Cardiac fibroblast (primary cell): ENCODE data around the gene OAF.

Source experiments
- DNase-seq, 2 donors: peaks; one replicate each; pipeline versions ENCODE4 v3.0.0 to v3.0.0-alpha.2; 2010; ENCODE audit warnings: low read depth in 2 of 2
- H3K4me3 ChIP-seq, 2 donors: replicated peaks in 1 of 2; 1 replicate in 1 of 2; 2 replicates in 1 of 2; pipeline ENCODE4 v1.5.1; 2011; ENCODE audit warnings: low read depth in 2 of 2, low read length in 2 of 2, mild to moderate bottlenecking in 2 of 2, moderate library complexity in 1 of 2
- CTCF ChIP-seq: IDR thresholded peaks from one replicate; pipeline ENCODE4 v1.5.1; 2011; ENCODE audit warnings: low read depth, mild to moderate bottlenecking, low read length, inconsistent platforms

The OAF gene

DNA sequence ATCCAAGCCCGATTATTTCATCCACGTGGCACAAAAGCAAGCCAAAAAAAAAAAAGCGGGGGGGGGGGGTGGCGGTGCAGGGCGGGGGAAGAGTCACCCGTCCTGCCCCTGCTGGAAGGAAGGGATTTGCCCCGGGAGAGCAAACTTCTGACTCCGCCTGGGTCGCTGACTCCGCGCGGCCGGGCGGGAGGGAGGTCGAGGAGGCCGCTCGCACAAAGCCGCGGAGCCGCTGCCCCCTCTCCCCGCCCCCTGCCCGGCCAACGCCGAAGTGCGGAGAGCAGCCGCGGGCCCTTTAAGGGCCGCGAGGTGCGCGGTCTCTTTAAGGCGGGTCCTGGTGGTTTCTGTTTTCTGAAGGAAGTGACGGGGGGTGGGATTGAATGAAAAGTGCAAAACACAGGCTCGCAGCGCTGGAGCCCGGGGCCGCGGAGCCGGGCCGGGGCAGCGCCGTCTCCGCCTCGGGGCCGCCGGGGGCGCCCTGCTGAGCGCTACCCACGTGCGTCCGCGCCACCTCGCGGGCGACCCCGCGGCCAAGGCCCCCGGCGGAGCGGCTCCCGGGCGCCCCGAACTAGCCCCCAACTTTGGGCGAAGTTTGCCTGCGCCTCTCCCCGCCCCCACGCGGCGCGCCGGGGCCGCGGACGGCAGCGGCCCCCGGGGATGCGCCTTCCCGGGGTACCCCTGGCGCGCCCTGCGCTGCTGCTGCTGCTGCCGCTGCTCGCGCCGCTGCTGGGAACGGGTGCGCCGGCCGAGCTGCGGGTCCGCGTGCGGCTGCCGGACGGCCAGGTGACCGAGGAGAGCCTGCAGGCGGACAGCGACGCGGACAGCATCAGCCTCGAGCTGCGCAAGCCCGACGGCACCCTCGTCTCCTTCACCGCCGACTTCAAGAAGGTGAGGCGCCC lies at the start of gene OAF:
OAF (plus strand) TSS at position 407 of the 896 bp plus-strand sequence; CDS start at position 655, 248 bp downstream.
- TF ChIP-seq CTCF, result no peak
- peak; percentile 84 to 91 for DNase-seq
- peak within 1 kb of the TSS; percentile 76 to 87 for H3K4me3 ChIP-seq

DNA sequence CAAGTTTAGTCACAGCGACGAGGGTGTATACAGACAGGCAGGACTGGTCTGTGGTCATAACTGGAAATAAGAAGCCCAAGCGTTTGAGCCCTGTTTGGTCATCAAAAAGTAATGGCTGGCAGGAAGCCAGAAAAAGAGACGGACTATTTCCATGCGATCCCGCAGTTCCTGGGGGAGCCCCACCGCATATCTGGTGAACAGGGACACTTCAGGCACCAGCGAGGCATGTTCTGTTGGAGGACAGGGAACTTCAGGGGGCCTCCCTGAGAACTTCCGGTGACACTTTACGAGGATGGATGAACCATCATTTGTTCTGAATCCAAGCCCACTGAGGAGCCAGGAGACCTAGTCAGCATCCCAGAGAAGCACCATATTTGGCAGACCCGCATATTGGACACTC lies 43.2 kb upstream of the OAF start:
- no peak for TF ChIP-seq CTCF
- no peak for DNase-seq
- no peak overlapping the region for H3K4me3 ChIP-seq

GRCh38 chr11:120168108-120168959 lies 42.5 kb upstream of the OAF start:
- no peak for TF ChIP-seq CTCF
- DNase-seq, result no peak
- H3K4me3 ChIP-seq, result peak overlapping the region; percentile 46 to 51

GRCh38 chr11:120168960-120169681 lies 41.7 kb upstream of the OAF start:
- peak; percentile 63 to 69 for DNase-seq
- TF ChIP-seq CTCF, result peak; percentile 20
- peak overlapping the region; percentile 46 to 51 for H3K4me3 ChIP-seq

- no peak overlapping the region for H3K4me3 ChIP-seq
- no peak for TF ChIP-seq CTCF
- DNase-seq, result no peak
Measured at GRCh38 chr11:120169981-120170698, 40.7 kb upstream of the OAF start.
